CD14-positive monocyte (primary cell): ENCODE measurements around the gene BBC3. TPM values are rescaled to one million over a fixed set of nuclear protein-coding genes. Genes with fewer than 3 reads are reported as not detected.
A peak's percentile ranks its signal among the peaks of the same experiment; 100 is the strongest.

Experiments
- DNase-seq, 3 donors: peaks; one replicate each; pipeline ENCODE4 v3.0.0-alpha.2; 2011 to 2022
- H2AFZ ChIP-seq: 2 replicates; pipeline ENCODE4 v1.6.0; 2012; ENCODE audit warnings: mild to moderate bottlenecking, low read depth, low read length, inconsistent platforms; ENCODE audit not compliant: insufficient read depth, poor library complexity, severe bottlenecking
- H3K27ac ChIP-seq, 2 donors: 1 replicate in 1 of 2; 2 replicates in 1 of 2; pipeline ENCODE4 v1.5.1; 2012 to 2013; ENCODE audit warnings: low read length in 2 of 2, control low read depth in 1 of 2, inconsistent platforms in 1 of 2, low read depth in 1 of 2, mild to moderate bottlenecking in 1 of 2
- H3K27me3 ChIP-seq, 2 donors: one replicate each; pipeline versions ENCODE4 v1.6.0 to v1.6.1; 2011 to 2013; ENCODE audit warnings: low read length in 2 of 2; ENCODE audit not compliant: control insufficient read depth in 2 of 2, insufficient read depth in 2 of 2
- H3K36me3 ChIP-seq, 2 donors: replicated peaks in 1 of 2; 1 replicate in 1 of 2; 2 replicates in 1 of 2; pipeline versions ENCODE4 v1.5.1 to v1.6.1; 2012 to 2013; ENCODE audit warnings: low read length in 2 of 2, control low read depth in 1 of 2, inconsistent platforms in 1 of 2, mild to moderate bottlenecking in 1 of 2; ENCODE audit not compliant: insufficient read depth in 2 of 2, control insufficient read depth in 1 of 2
- H3K4me1 ChIP-seq, 2 donors: 1 replicate in 1 of 2; 2 replicates in 1 of 2; pipeline versions ENCODE4 v1.5.1 to v1.6.1; 2012 to 2013; ENCODE audit warnings: low read length in 2 of 2, control low read depth in 1 of 2, inconsistent platforms in 1 of 2, mild to moderate bottlenecking in 1 of 2, moderate library complexity in 1 of 2; ENCODE audit not compliant: insufficient read depth in 2 of 2, control insufficient read depth in 1 of 2
- H3K4me2 ChIP-seq: replicated peaks from 2 replicates; pipeline ENCODE3; 2012; ENCODE audit warnings: low read length, moderate library complexity, mild to moderate bottlenecking; ENCODE audit not compliant: poor library complexity, severe bottlenecking; ENCODE audit errors: extremely low read depth
- H3K4me3 ChIP-seq, 3 experiments: fragments of 200-600 bp in 1 of 3; sonication (generic) in 1 of 3; replicated peaks in 1 of 3; 1 replicate in 2 of 3; 2 replicates in 1 of 3; pipeline ENCODE4 v1.5.1; 2011 to 2013; ENCODE audit warnings: low read length in 3 of 3, mild to moderate bottlenecking in 3 of 3, control low read depth in 2 of 3, low read depth in 2 of 3, inconsistent platforms in 1 of 3, moderate library complexity in 1 of 3
- H3K79me2 ChIP-seq: 2 replicates; pipeline ENCODE4 v1.6.0; 2012; ENCODE audit warnings: mild to moderate bottlenecking, control low read depth, inconsistent platforms, low read length, moderate library complexity; ENCODE audit not compliant: insufficient read depth
- H3K9ac ChIP-seq: 2 replicates; pipeline ENCODE4 v1.6.0; 2017; ENCODE audit warnings: low read length, mild to moderate bottlenecking; ENCODE audit not compliant: insufficient read depth, poor library complexity, severe bottlenecking
- H3K9me3 ChIP-seq, 2 donors: replicated peaks in 1 of 2; 1 replicate in 1 of 2; 2 replicates in 1 of 2; pipeline versions ENCODE4 v1.5.1 to v1.6.1; 2012 to 2013; ENCODE audit warnings: low read length in 2 of 2, control low read depth in 1 of 2; ENCODE audit not compliant: control insufficient read depth in 1 of 2, insufficient read depth in 1 of 2
- H4K20me1 ChIP-seq: 2 replicates; pipeline ENCODE4 v1.6.0; 2012; ENCODE audit warnings: mild to moderate bottlenecking, low read length, control low read depth, moderate library complexity; ENCODE audit not compliant: insufficient read depth
- H3K27ac Mint-ChIP-seq, 7 donors: one replicate each; pipeline ENCODE4 v1.8.0; 2020; ENCODE audit warnings: mild to moderate bottlenecking in 7 of 7, mixed read lengths in 7 of 7, moderate library complexity in 6 of 7, inconsistent platforms in 2 of 7
- H3K27me3 Mint-ChIP-seq, 3 donors: one replicate each; pipeline ENCODE4 v1.8.0; 2021 to 2022; ENCODE audit warnings: low read depth in 3 of 3, mild to moderate bottlenecking in 3 of 3, mixed read lengths in 3 of 3, moderate library complexity in 3 of 3, inconsistent platforms in 1 of 3
- H3K36me3 Mint-ChIP-seq, 2 donors: one replicate each; pipeline ENCODE4 v1.8.0; 2020; ENCODE audit warnings: mixed read lengths in 2 of 2, inconsistent platforms in 1 of 2, mild to moderate bottlenecking in 1 of 2
- H3K4me1 Mint-ChIP-seq: one replicate; pipeline ENCODE4 v1.8.0; 2020; ENCODE audit warnings: mild to moderate bottlenecking, mixed read lengths
- H3K4me3 Mint-ChIP-seq, 2 donors: one replicate each; pipeline ENCODE4 v1.8.0; 2020; ENCODE audit warnings: mild to moderate bottlenecking in 2 of 2, mixed read lengths in 2 of 2, moderate library complexity in 1 of 2
- H3K9me3 Mint-ChIP-seq, 7 donors: one replicate each; pipeline ENCODE4 v1.8.0; 2020 to 2022; ENCODE audit warnings: mixed read lengths in 7 of 7, mild to moderate bottlenecking in 6 of 7, moderate library complexity in 6 of 7, inconsistent platforms in 2 of 7
- WGBS: methylation state at CpG from one replicate; pipeline ENCODE4 v1.1.5; 2013; ENCODE audit warnings: missing lambda C conversion rate; ENCODE audit not compliant: insufficient coverage; 5-methylcytosine and 5-hydroxymethylcytosine counted together
- intact Hi-C, 2 donors: fragments of 100-400 bp; cut with micrococcal nuclease; formaldehyde crosslinking; loops; one replicate each; pipeline versions ENCODE4 v1.15.0 to v1.15.1; 2023
- polyA plus RNA-seq, 3 donors: library from polyadenylated mRNA; depleted of rRNA in 1 of 3; unstranded in 2 of 3; stranded (reverse) in 1 of 3; fragments of 300-500 nt in 2 of 3; fragments of >200 nt in 1 of 3; fragmentation: Illumina TruSeq in 2 of 3; gene quantifications; 1 replicate in 2 of 3; 2 replicates in 1 of 3; pipeline ENCODE4 v1.2.3, GENCODE V29; 2012 to 2021
- TF ChIP-seq, protein P1 (sequence below): fragments of 200-600 bp; IDR thresholded peaks from one replicate; pipeline ENCODE4 v1.8.0; 2022; ENCODE audit warnings: antibody characterized with exemption, mild to moderate bottlenecking

The BBC3 gene
- polyA plus RNA-seq, 3 donors, result 2.5 to 17.4 (median 4.8) TPM

- intact Hi-C loops, result loop anchor here (10.0 kb wide), 4 partner anchors 239 to 469 kb away; partner anchors contain the start of genes NAPA (in 1 of the 2) and NOP53 (in 1 of the 2)
- H3K4me2 ChIP-seq, result peak overlapping the region; percentile 93
- H3K4me1 Mint-ChIP-seq, result peaks cover 32% of the 10 kb centered on the region
Measured at GRCh38 chr19:47275791-47276461, 44.9 kb upstream of the BBC3 start.

More at GRCh38 chr19:47275791-47276461, 44.9 kb upstream of the BBC3 start:
- Histone ChIP-seq H4K20me1 (peaks cover 14% of the 10 kb centered on the region), H3K27me3 (peaks cover 0 to 3% of the 10 kb centered on the region in 2 donors), H2AFZ (no peak overlapping the region), H3K4me3 (peak overlapping the region in 1 of 3 experiments; percentile 74), H3K4me1 (peaks cover 15 to 34% of the 10 kb centered on the region in 2 donors), H3K27ac (no peak overlapping the region), H3K9ac (peak overlapping the region; percentile 57), H3K79me2 (peaks cover 3% of the 10 kb centered on the region), H3K36me3 (peaks cover 7 to 9% of the 10 kb centered on the region in 2 donors), H3K9me3 (no peaks in the 10 kb centered on the region)
- Mint-ChIP-seq H3K4me3 (peak overlapping the region; percentile 76 to 81), H3K36me3 (peaks cover 14 to 38% of the 10 kb centered on the region in 2 donors), H3K9me3 (no peaks in the 10 kb centered on the region), H3K27me3 (peaks cover 2 to 11% (median 5%) of the 10 kb centered on the region in 3 donors), H3K27ac (peak overlapping the region in 4 of 7 donors; percentile 42 to 88 (median 68))
- no peak for DNase-seq
- TF ChIP-seq, protein P1, sequence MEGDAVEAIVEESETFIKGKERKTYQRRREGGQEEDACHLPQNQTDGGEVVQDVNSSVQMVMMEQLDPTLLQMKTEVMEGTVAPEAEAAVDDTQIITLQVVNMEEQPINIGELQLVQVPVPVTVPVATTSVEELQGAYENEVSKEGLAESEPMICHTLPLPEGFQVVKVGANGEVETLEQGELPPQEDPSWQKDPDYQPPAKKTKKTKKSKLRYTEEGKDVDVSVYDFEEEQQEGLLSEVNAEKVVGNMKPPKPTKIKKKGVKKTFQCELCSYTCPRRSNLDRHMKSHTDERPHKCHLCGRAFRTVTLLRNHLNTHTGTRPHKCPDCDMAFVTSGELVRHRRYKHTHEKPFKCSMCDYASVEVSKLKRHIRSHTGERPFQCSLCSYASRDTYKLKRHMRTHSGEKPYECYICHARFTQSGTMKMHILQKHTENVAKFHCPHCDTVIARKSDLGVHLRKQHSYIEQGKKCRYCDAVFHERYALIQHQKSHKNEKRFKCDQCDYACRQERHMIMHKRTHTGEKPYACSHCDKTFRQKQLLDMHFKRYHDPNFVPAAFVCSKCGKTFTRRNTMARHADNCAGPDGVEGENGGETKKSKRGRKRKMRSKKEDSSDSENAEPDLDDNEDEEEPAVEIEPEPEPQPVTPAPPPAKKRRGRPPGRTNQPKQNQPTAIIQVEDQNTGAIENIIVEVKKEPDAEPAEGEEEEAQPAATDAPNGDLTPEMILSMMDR, result no peak
- 93% methylated on average over 11 of the region's 13 CpGs for WGBS
